ENCODE measurements around the gene TFPI. TPM values are rescaled to one million over a fixed set of nuclear protein-coding genes. Genes with fewer than 3 reads are reported as not detected.

The TFPI gene
- total RNA-seq, 1 experiment from 2014 or later = 29.1 TPM

DNA sequence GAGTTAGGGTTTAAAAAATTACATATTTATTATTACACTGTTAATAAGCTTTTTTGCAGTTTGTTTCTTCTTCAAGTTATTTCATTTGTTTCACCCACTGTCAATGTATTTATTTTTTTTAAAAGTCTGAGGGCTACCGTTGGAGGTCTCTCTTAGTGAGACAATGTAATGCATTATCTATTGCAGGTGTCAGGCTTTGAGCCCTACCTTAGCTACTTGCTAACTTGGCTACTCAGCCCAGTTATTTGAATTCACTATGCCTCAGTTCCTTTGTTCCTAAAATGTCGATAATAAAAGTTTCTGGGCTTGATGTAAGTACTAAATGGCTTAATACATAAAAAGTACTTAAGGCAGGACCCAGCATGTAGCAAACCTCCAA lies 458 bp upstream of the TFPI start (continued):
- TF ChIP-seq, protein P1, sequence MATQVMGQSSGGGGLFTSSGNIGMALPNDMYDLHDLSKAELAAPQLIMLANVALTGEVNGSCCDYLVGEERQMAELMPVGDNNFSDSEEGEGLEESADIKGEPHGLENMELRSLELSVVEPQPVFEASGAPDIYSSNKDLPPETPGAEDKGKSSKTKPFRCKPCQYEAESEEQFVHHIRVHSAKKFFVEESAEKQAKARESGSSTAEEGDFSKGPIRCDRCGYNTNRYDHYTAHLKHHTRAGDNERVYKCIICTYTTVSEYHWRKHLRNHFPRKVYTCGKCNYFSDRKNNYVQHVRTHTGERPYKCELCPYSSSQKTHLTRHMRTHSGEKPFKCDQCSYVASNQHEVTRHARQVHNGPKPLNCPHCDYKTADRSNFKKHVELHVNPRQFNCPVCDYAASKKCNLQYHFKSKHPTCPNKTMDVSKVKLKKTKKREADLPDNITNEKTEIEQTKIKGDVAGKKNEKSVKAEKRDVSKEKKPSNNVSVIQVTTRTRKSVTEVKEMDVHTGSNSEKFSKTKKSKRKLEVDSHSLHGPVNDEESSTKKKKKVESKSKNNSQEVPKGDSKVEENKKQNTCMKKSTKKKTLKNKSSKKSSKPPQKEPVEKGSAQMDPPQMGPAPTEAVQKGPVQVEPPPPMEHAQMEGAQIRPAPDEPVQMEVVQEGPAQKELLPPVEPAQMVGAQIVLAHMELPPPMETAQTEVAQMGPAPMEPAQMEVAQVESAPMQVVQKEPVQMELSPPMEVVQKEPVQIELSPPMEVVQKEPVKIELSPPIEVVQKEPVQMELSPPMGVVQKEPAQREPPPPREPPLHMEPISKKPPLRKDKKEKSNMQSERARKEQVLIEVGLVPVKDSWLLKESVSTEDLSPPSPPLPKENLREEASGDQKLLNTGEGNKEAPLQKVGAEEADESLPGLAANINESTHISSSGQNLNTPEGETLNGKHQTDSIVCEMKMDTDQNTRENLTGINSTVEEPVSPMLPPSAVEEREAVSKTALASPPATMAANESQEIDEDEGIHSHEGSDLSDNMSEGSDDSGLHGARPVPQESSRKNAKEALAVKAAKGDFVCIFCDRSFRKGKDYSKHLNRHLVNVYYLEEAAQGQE (IDR thresholded peaks at IDR 0.05; ENCODE audit: low read depth) = no peak
- TF ChIP-seq, protein P2, sequence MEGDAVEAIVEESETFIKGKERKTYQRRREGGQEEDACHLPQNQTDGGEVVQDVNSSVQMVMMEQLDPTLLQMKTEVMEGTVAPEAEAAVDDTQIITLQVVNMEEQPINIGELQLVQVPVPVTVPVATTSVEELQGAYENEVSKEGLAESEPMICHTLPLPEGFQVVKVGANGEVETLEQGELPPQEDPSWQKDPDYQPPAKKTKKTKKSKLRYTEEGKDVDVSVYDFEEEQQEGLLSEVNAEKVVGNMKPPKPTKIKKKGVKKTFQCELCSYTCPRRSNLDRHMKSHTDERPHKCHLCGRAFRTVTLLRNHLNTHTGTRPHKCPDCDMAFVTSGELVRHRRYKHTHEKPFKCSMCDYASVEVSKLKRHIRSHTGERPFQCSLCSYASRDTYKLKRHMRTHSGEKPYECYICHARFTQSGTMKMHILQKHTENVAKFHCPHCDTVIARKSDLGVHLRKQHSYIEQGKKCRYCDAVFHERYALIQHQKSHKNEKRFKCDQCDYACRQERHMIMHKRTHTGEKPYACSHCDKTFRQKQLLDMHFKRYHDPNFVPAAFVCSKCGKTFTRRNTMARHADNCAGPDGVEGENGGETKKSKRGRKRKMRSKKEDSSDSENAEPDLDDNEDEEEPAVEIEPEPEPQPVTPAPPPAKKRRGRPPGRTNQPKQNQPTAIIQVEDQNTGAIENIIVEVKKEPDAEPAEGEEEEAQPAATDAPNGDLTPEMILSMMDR (IDR thresholded peaks at IDR 0.05 in 2 of 3, conservative IDR thresholded peaks at IDR 0.05 in 1 of 3; ENCODE audit: borderline replicate concordance in 1 of 3, insufficient read depth in 1 of 3, low read depth in 2 of 3, low read length in 2 of 3) = no peak
- TF ChIP-seq, protein P3, sequence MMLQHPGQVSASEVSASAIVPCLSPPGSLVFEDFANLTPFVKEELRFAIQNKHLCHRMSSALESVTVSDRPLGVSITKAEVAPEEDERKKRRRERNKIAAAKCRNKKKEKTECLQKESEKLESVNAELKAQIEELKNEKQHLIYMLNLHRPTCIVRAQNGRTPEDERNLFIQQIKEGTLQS (IDR thresholded peaks at IDR 0.05) = no peak

DNA sequence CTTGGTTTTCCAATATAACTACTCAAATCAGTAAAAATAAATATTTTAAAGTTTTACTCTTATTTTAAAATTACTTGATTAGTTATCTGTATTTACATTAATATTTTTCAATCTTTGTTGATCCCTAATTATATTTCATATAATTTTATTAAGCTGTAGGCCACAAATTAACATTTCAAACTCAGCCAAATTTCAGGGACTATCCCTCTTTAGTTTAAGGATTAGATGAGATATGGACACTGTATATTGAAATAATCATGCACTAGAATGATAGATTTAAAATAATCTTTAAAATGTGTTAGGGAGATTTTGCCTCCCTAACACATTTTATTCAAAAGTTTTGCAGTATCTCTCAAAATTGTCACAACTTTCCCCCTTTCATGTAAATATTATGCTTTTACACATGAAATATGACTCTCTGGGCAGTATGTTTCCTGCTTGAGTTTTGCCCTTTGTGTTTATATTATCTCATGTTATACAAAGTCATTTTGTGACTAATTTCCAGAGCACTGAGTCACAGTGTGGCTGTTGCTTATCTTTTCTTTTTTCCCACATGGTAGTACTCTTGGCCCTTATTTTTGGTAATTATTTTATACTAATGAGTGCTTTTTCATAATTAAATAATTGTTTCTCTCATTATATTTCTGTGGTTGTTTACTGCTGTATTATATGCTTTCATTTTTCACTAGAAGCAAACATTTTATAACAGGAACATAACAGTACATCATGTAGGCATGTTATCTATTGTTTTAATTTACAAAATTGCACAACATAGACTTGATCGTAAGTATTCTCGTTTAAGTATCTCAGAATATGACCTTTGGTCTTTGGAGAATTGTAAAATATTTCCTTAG lies 1.2 kb downstream of the TFPI start:
- peaks cover 22 to 58% of the 10 kb centered on the region in 2 experiments for H3K4me1 ChIP-seq (ENCODE audit: control insufficient read depth in 1 of 2, insufficient read depth in 2 of 2, low read length in 2 of 2)
- TF ChIP-seq, protein P4, sequence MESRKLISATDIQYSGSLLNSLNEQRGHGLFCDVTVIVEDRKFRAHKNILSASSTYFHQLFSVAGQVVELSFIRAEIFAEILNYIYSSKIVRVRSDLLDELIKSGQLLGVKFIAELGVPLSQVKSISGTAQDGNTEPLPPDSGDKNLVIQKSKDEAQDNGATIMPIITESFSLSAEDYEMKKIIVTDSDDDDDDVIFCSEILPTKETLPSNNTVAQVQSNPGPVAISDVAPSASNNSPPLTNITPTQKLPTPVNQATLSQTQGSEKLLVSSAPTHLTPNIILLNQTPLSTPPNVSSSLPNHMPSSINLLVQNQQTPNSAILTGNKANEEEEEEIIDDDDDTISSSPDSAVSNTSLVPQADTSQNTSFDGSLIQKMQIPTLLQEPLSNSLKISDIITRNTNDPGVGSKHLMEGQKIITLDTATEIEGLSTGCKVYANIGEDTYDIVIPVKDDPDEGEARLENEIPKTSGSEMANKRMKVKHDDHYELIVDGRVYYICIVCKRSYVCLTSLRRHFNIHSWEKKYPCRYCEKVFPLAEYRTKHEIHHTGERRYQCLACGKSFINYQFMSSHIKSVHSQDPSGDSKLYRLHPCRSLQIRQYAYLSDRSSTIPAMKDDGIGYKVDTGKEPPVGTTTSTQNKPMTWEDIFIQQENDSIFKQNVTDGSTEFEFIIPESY (IDR thresholded peaks at IDR 0.05; ENCODE audit: extremely low read depth, insufficient replicate concordance, low read length) = no peak
- peak; percentile 65 for TF ChIP-seq SP1 (IDR thresholded peaks at IDR 0.05; ENCODE audit: low read depth)
- no peak; the same call in 1 of the 2 replicates for TF ChIP-seq SRF (IDR thresholded peaks at IDR 0.05; ENCODE audit: low read depth)
- TF ChIP-seq EZH2phosphoT487 (IDR thresholded peaks at IDR 0.05; ENCODE audit: borderline replicate concordance) = no peak
- 0 out of 2 replicates have a peak, but pooled peaks have one; percentile 36 for TF ChIP-seq SIN3A (IDR thresholded peaks at IDR 0.05; ENCODE audit: low read depth)
- peak; percentile 70 for TF ChIP-seq FOSL1 (IDR thresholded peaks at IDR 0.05; ENCODE audit: low read depth)
- TF ChIP-seq ZFX (IDR thresholded peaks at IDR 0.05) = no peak
- TF ChIP-seq, protein P2 (IDR thresholded peaks at IDR 0.05 in 2 of 3, conservative IDR thresholded peaks at IDR 0.05 in 1 of 3; ENCODE audit: borderline replicate concordance in 1 of 3, insufficient read depth in 1 of 3, low read depth in 2 of 3, low read length in 2 of 3) = no peak
- no peak for TF ChIP-seq ZNF274 (IDR thresholded peaks at IDR 0.05; ENCODE audit: low read depth, low read length)
- no peak for TF ChIP-seq POLR2AphosphoS5 (IDR thresholded peaks at IDR 0.05; ENCODE audit: low read depth, low read length)

More for the DNA sequence above, 1.2 kb downstream of the TFPI start:
- no peak for DNase-seq (ENCODE audit: low read depth, low spot score)
- no peaks in the 10 kb centered on the region for H3K9me3 ChIP-seq (ENCODE audit: control insufficient read depth in 1 of 2, insufficient read depth in 1 of 2, low read depth in 1 of 2, low read length in 2 of 2)
- peak overlapping the region; percentile 69 for H3K9ac ChIP-seq (ENCODE audit: low read length)
- ATAC-seq = peak; percentile 68
- intact Hi-C loops (cut with micrococcal nuclease) = no loop called here
- H3K36me3 ChIP-seq (ENCODE audit: control insufficient read depth in 1 of 2, insufficient read depth in 2 of 2, low read length in 2 of 2) = no peaks in the 10 kb centered on the region
- CTCF ChIA-PET = no interaction called here
- H3K4me3 ChIP-seq (replicated peaks in 1 of 2; ENCODE audit: low read depth in 1 of 2, low read length in 2 of 2) = peak overlapping the region; percentile 55 to 65
- H3K27ac ChIP-seq (ENCODE audit: low read depth, low read length) = peak overlapping the region; percentile 44; the same call in 1 of the 2 replicates
- BruUV-seq (replicated peaks) = no TSS peak
- H3K27me3 ChIP-seq (ENCODE audit: insufficient read depth, low read length) = no peaks in the 10 kb centered on the region
- peak overlapping the region; percentile 85 for H3K4me2 ChIP-seq (ENCODE audit: low read length)
- no peaks in the 10 kb centered on the region for H3K9me2 ChIP-seq (ENCODE audit: insufficient read depth)
- RAD21 ChIA-PET (ENCODE audit: low non-redundant PET in 1 of 2, low total read pairs in 2 of 2, uncharacterized antibody in 2 of 2, unreplicated experiment in 2 of 2) = no interaction called here
- H4K20me1 ChIP-seq (ENCODE audit: insufficient read depth) = no peaks in the 10 kb centered on the region
- H3K79me2 ChIP-seq (ENCODE audit: insufficient read depth, low read length) = peaks cover 16% of the 10 kb centered on the region; the same call in 1 of the 2 replicates
- peak overlapping the region; percentile 74 for H2AFZ ChIP-seq (ENCODE audit: low read depth, low read length, poor library complexity, severe bottlenecking)
- POLR2A ChIA-PET = no interaction called here

Measured in HCT116 (cell line).